GM18517 (cell line): ENCODE data around the gene ZNF837.
A peak's percentile ranks its signal among the peaks of the same experiment; 100 is the strongest.

ENCODE experiments used
- ATAC-seq: cut with Tn5 transposase; IDR thresholded peaks from one replicate; pipeline ENCODE4 v1.9.1; 2021; ENCODE audit warnings: mild to moderate bottlenecking, moderate library complexity; ENCODE audit not compliant: unreplicated experiment

ZNF837 gene

DNA sequence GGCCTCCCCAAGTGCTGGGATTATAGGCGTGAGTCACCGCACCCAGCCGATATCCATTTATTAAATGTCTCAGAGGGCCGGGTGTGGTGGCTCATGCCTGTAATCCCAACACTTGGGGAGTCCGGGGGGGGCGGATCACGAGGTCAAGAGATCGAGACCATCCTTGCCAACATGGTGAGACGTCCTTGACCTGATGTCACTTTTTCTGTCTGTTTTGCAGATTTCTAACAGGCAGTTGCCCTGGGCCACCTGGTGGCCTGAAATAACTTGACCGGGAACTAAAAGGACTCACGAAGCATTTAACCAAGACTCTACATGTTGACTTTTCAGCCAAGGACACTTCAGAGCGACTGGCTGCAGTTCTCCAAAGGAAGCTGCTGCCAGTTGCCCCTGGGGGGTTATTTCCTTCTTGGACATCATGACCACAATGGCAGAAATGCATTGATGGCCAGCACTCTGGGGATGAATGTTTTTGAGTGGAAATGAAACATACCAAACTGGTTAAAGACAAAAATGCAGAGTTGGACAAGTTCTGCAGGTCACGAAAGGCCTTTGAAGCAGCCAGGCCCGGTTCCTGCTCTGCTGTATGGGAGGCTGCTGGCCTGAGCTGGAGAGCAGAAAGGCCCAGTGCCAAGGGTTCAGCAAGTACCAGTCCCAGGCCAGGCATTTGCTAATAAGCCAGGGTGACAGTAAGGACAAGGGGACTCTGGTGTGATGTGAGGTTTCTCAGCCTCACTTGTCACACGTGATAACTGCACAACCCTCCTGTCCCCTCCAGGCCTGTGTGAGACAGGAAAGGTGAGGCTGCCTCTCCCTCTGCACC lies 8.3 kb downstream of the ZNF837 start:
- ATAC-seq = no peak

DNA sequence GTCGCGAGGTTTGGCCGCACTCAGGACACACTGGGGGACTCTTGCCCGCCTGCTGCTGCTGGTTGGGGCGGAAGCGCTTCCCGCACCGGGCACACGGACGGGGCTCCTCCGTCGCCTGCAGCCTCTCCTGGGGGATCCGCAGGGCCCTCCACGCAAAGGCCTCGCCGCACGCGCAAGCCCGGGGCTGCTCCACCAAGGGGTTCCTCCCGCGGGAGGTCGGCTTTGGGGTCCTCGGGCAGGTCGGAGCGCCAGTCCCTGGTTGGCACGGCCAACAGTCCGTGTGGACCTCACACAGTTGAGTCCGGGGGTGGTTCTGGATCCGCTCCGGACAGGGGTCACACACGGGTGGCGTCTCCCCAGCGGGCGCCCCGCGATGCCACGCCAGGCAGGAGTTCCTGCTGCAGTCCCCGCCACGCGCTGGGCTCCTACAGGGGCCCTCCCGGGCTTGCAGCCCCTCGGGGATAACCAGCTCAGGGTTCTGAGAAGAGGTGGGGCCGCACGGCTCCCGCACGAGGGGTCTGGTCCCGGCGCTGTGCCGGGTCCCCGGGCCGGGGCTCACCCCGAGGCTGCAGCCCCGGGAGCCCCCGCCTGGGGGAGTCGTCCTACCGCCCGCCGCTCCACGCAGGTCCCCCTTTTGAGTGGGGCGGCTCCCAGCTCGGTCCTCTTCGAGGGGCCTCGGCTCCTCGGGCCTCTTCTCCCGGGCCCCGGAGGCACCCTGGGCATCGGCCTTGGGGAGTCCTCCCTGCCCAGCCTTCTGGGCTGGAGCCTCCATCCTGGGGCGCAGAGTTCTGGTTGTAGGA lies 12.1 kb downstream of the ZNF837 start:
- no peak for ATAC-seq

DNA sequence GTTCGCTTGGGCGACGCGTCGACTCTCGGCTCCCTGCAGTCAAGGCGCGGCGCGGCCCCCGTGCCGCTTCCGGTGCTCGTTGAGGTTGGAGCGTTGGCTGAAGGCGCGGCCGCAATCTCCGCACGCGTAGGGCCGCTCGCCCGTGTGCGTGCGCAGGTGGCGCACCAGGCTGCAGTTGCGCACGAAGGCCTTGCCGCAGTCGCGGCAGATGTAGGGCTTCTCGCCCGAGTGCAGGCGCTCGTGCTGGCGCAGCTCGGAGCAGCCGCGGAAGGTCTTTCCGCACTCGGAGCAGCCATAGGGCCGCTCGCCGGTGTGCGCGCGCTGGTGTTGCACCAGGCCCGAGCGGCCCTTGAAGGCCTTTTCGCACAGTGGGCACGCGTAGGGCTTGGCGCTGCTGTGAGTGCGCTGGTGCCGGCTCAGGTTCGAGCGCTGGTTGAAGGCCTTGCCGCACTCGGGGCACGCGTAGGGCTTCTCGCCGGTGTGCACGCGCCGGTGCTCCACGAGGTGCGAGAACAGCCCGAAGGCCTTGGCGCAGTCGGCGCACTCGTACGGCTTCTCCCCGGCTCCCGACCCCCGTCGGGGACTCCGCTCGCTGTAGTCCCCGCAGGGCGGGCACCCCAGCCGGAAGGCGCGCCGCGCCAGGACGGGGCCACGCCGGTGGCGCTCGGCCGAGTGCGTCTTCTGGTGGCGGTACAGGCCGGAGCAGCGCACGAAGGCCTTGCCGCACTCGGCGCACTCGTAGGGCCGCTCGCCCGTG lies 13.0 kb downstream of the ZNF837 start:
- ATAC-seq = no peak

DNA sequence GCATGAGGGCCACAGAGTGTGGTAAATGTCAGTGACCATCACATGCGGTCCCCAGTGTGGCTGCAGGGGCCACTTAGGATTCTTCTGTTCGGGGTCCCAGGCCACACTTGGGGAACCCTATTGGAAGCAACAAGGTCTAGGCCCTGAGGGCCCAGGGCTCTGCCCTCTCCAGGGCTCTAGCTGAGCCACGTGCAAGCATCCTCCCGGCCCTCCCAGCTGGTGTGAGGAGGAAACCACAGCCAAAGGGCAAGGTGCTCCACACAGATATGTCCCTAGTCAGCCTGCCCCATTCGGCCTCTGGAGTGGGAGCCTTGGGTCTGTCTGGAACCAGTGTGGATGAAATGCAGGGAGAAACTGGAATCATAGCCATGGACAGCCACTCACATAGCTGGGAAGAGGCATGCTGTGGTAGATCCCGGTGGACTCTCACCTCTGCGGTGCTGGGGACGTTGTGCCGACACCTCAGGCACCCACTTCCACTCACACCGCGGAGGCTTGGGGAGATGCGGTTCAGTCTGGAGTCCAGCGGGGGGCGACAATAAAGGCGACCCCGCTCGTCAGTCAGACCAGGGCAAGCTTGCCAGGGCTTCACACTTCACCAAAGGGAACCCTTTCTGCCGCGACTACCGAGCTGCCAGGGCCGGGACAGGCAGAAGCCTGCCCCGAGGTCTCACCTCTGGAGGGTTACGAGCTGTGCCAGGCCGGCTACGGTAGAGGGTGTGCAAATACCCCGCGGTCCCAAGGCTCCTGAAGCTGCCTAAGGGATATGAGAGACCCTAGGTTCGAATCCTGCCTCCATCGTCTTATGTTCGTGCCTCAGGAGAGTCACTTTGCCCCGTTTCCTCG lies 14.0 kb downstream of the ZNF837 start:
- no peak for ATAC-seq

DNA sequence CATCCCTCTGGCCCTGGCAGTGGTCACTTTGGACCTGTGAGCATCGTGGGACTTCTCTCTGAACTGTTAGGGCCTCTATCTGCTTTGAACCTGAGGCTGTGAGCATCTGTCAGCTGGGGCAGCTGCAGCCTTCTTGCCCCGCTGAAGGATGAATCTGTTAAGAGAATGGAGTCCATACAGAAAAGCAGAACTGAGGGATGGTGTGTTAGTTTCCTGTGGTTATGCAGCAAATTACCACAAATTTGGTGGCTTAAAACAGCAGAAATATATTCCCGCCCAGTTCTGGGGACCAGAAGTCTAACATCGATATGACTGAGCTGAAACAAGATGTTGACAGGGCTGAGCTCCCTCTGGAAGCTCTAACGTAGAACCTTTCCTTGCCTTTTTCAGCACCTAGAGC lies 16.7 kb downstream of the ZNF837 start:
- no peak for ATAC-seq

DNA sequence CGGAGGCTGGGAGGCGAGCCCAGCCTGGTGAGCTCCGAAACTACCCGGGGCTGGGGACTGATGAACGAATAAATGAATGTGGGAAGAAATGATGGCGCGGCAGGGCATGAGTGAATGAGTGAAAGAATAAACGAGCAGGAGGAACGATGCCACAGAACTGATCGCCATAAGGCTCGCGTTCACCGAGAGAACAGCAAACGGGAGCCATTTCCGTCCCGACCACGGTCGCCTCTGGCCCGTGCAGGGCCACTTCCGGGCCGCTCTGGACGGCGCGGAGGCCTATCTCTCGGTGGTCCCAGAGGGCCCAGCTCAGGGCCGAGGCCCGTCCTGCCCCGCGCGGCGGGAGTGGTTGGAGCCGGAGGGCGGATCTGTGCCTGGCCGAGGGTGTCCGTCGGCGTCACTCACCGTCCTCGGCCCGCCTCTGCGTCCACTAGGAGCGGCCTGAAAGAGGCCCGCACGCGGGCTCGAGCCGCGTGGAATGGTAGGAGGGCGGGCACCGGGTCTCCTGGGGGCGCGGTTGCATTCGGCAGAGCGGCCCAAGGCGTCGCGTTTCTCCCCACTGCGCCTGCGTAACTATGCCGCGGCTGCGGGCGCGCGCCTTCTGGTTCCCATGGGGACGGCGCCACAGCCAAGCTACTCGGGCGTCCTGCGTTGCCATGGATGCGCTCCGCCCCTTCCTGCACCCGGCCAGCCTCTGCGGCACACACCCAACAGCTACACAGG lies 18.4 kb downstream of the ZNF837 start, which contains the start of gene ZNF497:
Gene ZNF497 (minus strand): TSS at position 480 of the 723 bp plus-strand sequence. CDS start 5,116 bp downstream, outside the sequence.
- ATAC-seq = peak; percentile 78

DNA sequence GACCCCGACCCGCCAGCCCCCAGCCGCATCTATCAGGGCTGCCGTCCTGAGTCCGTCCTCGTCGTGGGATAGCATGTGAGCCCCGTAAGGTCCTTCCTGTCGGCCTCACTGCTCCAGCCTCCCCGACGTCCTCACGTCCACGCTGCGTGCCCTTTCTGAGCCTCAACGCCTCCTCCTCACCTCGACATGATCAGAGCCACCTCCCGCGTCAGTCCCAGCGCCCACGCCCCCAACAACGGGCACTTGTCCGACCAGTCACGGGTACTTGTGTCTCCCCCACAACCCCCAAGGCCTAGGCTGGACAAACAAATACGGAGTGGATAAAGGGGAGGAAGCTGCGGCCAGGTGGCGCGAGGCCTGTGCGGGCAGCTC lies 18.9 kb downstream of the ZNF837 start:
- ATAC-seq = no peak

DNA sequence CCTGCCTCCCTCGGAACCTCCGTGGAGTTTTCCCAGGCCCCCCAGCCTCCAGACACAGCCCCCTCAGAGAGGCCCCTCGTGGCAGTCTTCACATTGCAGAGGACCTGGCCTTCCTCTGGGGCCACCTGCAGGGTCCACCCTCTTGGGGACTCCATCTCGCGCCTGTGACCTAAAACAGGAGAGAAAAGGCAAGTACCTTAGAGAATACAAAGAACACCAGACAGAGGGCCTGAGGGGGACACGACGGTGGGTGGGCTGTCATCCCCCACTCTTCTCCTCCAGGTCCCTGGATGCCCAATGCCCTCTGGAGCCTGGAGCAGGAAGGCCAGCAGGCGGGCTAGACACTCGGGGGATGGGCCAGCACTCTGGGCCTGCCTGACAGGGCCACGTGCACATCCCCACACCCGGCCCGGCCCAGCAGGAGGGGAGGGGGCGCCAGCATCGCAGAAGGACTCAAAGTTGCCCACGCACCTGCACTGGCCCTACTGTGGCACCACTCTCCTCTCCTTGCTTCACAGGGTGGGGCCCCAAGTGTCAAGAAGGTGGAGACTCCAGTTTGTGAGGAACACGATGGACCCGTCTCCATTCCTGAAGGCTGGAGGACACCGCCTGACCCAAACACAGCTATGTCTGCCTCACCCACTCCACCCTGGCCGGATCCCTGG lies 23.2 kb downstream of the ZNF837 start:
- no peak for ATAC-seq

DNA sequence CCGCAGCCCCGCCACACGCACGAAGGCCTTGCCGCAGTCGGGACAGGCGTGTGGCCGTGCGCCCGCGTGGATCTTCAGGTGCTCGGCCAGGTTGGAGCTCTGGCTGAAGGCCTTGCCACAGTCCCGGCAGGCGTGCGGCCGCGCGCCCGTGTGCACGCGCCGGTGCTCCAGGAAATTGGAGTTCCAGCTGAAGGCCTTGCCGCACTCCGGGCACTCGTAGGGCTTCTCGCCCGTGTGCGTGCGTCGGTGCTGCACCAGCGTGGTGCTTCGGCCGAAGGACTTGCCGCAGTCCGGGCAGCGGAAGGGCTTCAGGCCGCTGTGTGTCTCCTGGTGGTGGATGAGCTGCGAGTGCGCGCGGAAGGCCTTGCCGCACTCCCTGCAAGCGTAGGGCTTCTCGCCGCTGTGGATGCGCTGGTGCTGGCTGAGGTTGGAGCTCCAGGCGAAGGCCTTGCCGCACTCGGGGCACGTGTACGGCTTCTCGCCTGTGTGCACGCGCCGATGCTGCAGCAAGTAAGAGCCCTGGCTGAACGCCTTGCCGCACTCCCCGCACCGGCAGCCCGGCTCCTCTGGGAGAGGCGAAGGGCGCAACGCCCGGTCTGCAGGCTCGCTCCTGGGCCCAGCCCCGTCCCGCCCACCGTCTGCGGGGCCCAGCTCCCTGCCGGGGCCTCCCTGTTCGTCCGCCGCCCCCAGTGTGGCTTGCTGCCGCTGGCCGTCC lies 23.9 kb downstream of the ZNF837 start:
- no peak for ATAC-seq

DNA sequence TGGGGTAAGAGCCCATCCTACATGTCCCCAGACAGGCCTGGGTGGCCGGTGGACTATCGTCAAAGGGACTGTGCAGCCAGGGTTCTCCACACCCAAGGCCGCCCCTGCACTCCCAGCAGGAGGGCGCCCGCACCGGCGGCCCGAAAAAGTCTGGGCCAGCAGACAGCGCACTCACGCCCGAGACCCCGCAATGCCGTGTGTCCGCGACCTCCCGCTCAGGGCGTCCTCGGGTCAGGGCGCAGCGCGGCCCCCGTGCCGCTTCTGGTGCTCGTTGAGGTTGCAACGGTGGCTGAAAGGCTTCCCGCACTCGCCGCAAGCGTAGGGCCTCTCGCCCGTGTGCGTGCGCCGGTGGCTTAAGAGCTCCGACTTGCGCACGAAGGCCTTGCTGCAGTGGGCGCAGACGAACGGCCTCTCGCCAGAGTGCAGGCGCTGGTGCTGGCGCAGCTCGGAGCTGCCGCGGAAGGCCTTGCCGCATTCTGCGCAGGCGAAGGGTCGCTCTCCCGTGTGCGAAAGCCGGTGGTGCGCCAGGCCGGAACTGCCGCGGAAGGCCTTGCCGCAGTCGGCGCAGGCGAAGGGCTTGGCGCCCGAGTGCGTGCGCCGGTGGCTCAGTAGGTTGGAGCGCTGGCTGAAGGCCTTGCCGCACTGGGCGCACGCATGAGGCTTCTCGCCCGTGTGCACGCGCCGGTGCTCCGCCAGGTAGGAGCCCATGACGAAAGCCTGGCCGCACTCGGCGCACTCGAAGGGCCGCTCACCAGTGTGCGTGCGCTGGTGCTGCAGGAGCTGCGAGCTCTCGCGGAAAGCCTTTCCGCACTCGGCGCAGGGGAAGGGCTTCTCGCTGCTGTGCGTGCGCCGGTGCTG lies 24.7 kb downstream of the ZNF837 start:
- ATAC-seq = no peak

DNA sequence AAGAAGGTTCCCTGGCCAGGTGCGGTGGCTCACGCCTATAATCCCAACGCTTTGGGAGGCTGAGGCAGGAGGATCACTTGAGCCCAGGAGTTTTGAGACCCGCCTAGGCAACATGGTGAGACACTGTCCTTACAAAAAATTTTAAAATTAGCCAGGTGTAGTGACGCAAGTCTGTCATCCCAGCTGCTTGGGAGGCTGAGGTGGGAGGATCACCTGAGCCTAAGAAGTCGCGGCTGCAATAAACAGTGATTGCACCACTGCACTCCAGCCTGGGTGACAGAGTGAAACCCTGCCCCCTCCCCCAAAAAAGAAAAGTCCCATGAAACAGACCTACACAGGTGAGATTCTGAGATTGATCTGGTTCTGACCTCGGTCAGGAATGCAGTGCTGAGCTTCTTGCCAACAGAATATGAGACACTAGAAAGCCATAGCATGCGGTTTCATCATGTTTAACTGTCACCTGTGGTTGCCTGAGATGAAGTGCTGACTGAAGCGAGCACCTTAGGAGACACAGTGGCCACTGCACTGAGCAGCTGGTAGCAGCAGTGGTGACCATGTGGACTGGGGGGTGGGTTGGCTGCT lies 25.5 kb downstream of the ZNF837 start:
- no peak for ATAC-seq

DNA sequence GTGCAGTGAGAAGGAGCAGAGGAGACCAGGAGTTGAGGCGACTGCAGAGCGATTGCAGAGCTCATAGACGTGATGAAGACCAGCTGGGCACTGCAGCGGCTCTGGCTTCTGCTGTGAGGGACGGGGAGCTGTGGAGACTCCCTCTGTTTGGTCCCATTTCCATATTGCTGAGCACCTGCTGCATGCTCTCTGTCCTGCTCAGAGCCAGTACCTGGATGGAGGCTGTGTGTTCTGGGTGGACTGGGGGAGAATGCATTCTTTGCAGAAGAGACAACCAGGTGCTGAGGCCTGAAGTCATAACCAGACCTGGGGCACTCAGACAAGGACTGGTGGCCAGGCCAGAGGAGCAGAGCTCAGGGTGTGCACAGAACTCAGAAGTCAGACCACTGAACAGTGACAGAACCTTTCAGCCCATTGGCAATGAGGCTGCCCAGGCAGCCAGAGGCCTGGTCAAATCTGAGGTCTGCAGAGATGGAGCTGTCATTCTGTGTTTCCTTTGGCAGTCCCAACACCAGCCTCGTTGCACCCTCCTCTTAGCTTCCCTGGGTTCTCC lies 26.3 kb downstream of the ZNF837 start:
- no peak for ATAC-seq

DNA sequence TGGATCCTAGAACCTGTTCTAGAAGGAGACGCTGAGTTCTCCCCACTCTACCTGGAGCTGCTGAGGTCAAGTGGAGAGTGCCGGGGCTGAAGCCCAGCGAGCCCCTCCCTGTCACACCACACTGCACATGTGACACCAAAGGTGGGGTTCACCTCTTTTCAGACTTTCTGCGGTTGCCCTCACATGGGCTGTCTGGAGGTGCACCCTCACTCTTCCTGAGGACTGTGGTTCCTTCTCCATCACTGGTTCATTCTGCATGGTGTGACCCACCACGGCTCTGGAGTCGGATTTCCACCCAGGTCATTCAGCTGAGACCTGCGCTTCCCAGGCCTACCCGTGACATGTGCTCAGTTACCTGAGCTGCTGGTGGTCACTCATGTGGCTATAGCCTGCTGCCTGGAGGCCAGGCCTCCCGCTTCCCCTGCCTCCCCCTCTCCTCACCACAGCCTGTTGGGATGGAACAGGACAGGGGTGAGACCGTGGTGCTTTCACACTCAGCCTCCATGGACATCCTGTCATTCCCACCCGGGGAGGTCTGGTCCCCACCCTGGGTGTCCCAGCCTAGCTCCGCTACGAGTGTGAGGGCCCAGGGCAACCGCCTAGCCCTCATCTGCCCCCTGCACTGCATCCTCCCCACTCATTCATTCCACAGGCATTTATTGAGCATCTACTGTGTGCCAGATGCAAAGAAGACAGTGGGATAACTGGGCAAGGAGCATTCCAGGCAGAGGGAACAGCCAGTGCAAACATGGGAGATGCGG lies 26.9 kb downstream of the ZNF837 start:
- ATAC-seq = no peak

DNA sequence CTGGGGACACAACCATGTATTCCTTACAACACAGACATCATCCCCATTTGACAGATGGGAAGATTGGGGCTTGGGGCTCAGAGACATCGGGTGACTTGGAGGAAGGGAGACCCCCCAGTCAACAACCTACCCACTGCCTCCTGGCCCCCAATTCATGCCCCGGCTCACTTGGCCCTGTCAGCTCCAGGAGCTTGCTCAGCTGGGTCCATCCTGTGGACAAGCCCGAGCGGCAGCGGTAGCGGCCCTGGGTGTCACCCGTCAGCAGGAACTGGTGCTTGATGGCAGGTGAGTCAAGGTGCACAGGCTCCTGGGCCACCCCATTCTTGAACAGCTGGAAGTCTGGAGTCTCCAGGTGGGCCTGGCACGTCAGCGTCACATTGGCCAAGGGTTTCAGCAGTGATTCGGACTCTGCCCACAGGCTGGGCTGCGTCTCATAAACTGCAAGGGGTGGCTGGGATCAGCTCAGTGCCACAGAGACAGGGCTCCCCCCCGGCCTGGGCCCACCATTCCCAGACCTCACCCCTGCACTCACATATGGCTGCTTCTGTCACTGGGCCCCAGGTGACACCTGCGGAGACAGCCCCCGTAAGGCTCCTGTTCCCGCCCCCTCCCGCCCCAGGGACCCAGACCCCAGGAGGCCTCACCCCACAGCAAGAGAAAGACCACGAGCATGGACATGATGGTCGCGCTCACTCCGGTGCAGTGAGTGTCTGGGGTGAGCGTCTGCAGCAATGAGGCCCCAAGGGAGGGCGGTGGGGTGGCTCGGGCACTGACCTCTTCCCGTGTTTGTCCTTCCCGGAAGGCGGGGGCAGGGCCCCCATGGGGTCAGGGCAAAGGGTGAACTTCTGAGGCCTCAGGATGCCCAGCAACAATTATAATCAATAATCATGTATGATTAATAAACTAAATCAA lies 27.8 kb downstream of the ZNF837 start, which contains the start of gene A1BG:
Gene A1BG (minus strand): TSS at position 733 of the 912 bp plus-strand sequence. CDS start 55 bp downstream, at position 678.
- ATAC-seq = no peak
